ENCODE results near the gene UBR4.
A peak's percentile ranks its signal among the peaks of the same experiment; 100 is the strongest.
"Not testable (repeated sequence)": the region's sequence is repeated elsewhere in the genome, so short reads cannot be mapped to it uniquely, and the experiment has no call there.

The UBR4 gene

GRCh38 chr1:19220080-19220846 lies 10.2 kb upstream of the UBR4 start:
- DNase-seq (ENCODE audit: low read depth): no peak

GRCh38 chr1:19219451-19219850 lies 9.4 kb upstream of the UBR4 start:
- no peak for DNase-seq (ENCODE audit: low read depth)

GRCh38 chr1:19216585-19216984 lies 6.5 kb upstream of the UBR4 start:
- not testable (repeated sequence) for DNase-seq (ENCODE audit: low read depth)

GRCh38 chr1:19213580-19213979 lies 3.5 kb upstream of the UBR4 start:
- DNase-seq (ENCODE audit: low read depth): no peak

- no peak for DNase-seq (ENCODE audit: low read depth)
Measured at GRCh38 chr1:19212167-19212566, 2.1 kb upstream of the UBR4 start.

- DNase-seq (ENCODE audit: low read depth): no peak
Measured at GRCh38 chr1:19210772-19211549, 895 bp upstream of the UBR4 start.

- peak; percentile 34 for DNase-seq (ENCODE audit: low read depth)
Measured at GRCh38 chr1:19209439-19209989, 552 bp downstream of the UBR4 start.

GRCh38 chr1:19208710-19209438 lies 1.2 kb downstream of the UBR4 start:
- DNase-seq (ENCODE audit: low read depth): no peak

- no peak for DNase-seq (ENCODE audit: low read depth)
Measured at GRCh38 chr1:19206947-19207346, 3.1 kb downstream of the UBR4 start.

- no peak for DNase-seq (ENCODE audit: low read depth)
Measured at GRCh38 chr1:19205845-19206244, 4.2 kb downstream of the UBR4 start.

GRCh38 chr1:19205403-19205802 lies 4.7 kb downstream of the UBR4 start:
- DNase-seq (ENCODE audit: low read depth): no peak

- DNase-seq (ENCODE audit: low read depth): no peak
Measured at GRCh38 chr1:19204446-19205266, 5.4 kb downstream of the UBR4 start.

- no peak for DNase-seq (ENCODE audit: low read depth)
Measured at GRCh38 chr1:19203440-19203839, 6.6 kb downstream of the UBR4 start.

- no peak for DNase-seq (ENCODE audit: low read depth)
Measured at GRCh38 chr1:19202396-19202795, 7.7 kb downstream of the UBR4 start.

GRCh38 chr1:19199969-19200604 lies 10.0 kb downstream of the UBR4 start:
- no peak for DNase-seq (ENCODE audit: low read depth)

- no peak for DNase-seq (ENCODE audit: low read depth)
Measured at GRCh38 chr1:19199329-19199968, 10.6 kb downstream of the UBR4 start.

GRCh38 chr1:19198820-19199219 lies 11.2 kb downstream of the UBR4 start:
- no peak for DNase-seq (ENCODE audit: low read depth)

- no peak for DNase-seq (ENCODE audit: low read depth)
Measured at GRCh38 chr1:19197845-19198244, 12.2 kb downstream of the UBR4 start.

GRCh38 chr1:19196331-19196730 lies 13.7 kb downstream of the UBR4 start:
- no peak for DNase-seq (ENCODE audit: low read depth)

GRCh38 chr1:19193004-19193403 lies 17.1 kb downstream of the UBR4 start:
- no peak for DNase-seq (ENCODE audit: low read depth)

- DNase-seq (ENCODE audit: low read depth): no peak
Measured at GRCh38 chr1:19191811-19192210, 18.3 kb downstream of the UBR4 start.
